T-helper 1 cell (primary cell): ENCODE results near the gene SRSF7.
"Not testable (repeated sequence)": the region's sequence is repeated elsewhere in the genome, so short reads cannot be mapped to it uniquely, and the experiment has no call there.

ENCODE experiments used
- DNase-seq, 5 donors: peaks; one replicate each; pipeline ENCODE4 v3.0.0-alpha.2; 2012 to 2020

Gene SRSF7

DNA sequence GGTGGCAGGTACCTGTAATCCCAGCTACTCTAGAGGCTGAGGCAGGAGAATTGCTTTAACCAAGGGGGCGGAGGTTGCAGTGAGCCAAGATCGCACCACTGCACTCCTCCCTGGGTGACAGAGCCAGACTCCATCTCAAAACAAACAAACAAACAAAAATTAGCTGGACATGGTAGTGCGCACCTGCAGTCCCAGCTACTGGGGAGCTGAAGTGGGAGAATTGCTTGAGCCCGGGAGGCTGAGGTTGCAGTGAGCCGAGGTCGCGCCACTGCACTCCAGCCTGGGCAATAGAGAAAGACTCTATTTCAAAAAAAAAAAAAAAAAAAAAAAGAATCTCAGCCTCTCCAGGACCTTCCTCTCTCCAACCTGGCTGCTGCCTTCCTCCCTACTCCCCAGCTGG, 20.1 kb downstream of the SRSF7 start:
- DNase-seq = no peak

DNA sequence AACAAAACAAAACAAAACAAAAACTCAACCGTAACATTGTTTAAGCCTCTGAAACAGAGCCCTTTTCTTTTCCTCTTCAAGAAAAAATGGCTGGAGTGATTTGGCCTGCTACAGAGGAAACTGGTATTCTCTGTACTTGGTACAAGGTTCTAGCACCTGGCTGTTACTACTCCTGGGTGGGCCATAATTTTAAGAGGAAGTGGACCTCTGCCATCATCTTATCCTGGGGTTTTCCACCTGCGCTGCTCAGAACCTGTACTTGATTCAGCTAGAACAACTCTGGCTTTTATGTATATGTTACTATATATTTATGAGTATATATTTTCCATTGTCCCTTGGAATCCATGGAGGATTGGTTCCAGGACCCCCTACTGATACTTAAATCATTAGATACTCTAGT, 22.5 kb downstream of the SRSF7 start:
- no peak for DNase-seq

DNA sequence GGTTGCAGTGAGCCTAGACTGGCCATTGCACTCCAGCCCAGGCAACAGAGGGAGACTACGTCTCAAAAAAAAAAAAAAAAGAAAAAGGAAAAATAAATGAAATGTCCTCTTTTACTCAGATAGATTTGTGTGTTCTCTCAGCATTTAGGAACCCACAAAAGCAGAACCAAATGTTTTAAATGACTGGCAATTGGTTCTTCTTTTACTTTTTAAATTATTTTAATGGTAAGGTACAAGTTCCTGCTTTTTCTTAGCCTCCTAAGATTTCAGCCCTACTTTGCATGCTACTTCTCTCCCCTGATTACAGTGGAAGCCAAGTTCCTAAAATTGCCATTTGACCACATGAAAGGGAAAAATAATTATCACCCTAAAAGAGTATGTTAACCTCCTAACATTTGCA, 23.5 kb downstream of the SRSF7 start:
- no peak for DNase-seq

DNA sequence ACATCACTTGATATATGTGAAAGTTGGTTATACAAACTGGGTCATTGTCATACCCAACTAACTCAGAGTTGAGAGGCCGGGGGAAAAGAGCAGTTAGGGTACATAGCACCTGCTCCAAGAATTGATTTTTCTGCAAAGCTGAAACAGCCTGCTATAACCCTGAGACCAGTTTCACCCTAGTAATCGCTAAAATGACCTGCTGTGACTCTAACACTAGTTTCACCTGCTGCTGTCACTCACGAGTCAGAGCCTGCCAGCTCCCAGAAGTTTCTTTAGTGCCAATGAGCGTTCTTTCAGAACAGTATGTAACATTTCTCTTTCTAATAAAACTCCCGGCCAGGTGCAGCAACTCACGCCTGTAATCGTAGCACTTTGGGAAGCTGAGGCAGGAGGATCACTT, 28.0 kb downstream of the SRSF7 start:
- no peak for DNase-seq

DNA sequence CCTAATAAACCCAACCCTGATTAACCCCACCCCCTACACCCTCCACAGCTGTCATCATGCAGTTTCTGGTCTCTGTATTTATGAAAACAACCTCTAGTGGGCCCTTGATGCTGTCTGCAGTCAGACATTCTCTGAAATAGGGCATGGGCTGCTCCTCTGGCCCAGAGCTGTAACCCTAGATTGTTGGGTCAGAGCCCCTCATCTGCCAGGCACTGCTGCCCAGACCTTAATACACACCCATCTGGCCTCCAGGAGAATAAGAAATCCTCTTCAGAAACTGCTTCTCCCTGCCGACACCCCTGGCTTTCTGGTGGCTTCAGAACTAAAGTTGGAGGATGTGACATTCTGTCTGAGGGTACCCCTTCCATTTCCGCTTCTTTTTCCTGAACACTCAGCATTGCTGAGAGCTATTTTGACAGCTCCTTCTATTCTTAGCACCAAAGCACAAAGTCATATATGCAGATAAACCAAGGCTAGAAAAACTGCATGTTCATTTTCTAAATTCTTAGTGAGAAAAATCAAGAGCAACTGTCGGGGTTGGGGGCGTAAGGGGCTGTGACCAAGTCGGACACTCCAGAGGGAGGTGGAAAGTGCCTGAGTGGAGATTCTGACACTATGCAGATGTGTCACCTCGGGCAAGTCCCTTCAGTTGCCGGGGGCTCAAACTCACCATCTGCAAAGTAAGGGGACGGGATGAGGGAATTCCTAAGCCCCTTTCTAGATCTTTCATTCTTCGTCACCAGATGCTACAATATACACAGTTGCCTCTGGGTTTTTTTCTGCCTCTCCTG, 28.7 kb downstream of the SRSF7 start:
- DNase-seq = peak in 1 of 5 donors; percentile 35

DNA sequence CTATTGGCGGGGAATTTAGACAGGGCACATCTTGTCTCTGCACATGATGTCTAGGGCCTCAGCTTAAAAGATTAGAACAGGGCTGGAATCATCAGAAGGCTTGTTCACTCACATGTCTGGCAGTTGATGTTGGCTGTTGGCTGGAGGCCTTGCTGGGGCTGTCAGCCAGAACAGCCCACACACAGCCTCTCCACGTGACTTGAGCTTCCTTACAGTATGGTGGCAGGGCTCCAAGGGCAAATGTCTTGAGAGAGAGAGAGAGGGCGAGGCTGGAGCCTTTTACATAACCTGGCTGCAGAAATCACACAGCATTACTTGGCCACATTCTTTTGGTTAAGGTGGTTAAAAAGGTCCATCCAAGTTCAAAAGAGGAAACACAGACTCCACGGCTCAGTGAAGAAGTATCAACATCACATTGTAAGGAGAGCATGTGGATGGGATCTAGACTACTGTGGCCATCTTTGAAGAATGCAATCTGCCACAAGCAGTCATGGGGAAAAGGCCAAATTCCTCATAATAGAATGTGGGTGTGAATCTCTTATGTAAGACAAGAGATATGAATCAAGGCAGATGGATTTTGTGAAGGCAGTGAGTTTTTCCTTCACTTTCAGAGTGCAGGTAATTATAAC, 30.4 kb downstream of the SRSF7 start:
- DNase-seq = no peak

DNA sequence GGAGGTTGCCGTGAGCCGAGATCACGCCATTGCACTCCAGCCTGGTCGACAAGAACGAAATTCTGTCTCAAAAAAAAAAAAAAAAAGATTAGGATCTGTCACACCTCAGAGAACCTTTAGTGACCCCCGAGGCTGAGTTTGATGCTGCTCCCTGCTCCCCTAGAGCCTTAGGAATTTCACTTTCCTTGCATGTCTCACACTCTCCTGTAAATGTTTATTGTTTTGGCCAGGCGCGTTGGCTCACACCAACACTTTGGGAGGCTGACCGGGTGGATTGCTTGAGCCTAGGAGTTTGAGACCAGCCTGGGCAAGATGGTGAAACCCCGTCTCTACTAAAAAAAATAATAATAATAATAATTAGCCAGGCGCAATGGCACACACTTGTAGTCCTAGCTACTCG, 31.5 kb downstream of the SRSF7 start:
- no peak for DNase-seq

DNA sequence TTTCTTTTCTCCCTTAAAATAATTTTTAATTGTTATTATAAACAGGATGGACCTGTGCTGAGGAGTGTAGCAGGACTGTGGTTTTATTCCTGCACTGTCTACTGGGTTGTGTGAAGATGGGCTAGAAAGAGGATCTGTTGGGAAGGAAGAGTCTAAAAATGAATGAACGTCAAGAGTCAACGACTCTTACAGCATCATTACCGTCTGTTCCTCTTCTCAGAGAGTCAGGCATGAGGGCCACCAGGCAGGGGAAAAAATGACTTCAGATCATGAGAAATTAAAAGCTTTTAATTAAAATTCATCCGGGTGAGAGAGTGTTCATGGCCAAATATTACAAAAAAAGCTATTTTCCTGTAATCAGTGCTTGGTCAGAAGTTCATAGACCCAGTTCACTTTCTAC, 32.6 kb downstream of the SRSF7 start:
- DNase-seq = no peak

DNA sequence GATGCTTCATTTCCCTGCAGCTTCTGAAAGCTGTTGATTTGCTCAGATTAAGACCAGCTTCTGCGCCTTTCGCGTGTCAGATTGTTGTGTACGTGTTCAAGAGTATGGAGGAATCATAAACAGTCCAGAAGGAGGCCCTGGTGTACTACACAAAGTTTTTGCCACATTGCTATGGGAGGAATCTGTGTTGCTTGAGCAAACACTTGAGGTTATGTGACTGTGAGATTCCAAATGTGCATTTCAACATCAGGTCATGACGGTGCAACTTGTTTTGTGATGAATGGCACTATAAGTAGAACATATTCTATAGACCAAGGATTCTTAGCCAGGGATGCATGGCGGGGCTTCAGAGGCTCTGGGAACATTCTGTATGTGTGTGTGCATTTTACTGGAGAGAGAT, 35.0 kb downstream of the SRSF7 start:
- DNase-seq = no peak

DNA sequence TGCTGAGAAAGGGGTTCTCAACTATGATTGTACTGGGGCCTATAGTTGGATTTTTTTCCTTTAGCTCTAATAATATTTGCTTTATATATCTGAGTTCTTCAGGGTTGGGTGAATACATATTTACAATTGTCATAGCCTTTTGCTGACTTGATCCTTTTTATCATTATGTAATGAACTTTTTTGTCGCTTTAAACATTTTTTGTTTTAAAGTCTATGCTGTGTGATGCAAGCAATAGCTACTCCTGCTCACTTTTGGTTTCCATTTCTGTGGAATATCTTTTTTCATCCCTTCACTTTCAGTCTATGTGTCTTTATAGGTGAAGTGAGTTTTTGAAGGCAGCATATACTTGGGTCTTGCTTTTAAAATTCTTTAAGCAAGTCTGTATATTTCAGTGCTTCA, 36.2 kb downstream of the SRSF7 start:
- not testable (repeated sequence) for DNase-seq

DNA sequence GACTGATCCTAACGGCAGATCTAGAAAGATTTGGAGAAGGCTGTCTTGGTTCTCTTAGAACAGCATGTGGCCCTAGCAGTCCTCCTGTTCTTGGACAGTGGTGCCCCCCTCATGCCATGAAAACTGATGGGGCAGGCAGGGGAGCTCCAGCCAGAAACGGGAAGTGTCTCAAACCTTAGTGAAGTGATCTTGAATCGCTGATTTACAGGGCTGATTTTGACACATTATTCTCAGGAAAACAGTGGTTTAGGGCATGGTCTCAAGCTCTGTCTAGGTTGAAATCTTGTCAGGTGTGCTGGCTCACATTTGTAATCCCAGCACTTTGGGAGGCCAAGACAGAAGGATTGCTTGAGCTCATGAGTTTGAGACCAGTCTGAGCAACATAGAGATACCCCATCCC, 37.8 kb downstream of the SRSF7 start:
- no peak for DNase-seq

DNA sequence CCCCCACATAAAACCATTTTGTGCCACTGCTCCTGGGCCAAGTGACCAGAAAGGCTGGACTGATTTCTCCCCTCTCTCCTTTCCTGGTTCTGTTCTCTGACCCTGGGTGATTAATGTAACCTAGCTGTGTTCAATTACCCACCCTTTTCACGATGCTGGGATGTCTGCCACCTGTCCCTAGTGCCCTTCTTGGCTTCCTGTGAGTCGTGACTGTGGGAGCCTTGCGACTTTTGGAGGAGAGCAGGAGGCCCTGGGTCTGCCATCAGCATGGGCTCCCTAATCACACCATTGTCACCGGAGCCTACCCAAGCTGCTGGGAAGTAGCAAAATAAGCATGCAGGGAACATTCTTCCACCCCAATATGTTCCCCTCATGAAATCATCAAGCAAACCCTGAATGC, 38.3 kb downstream of the SRSF7 start:
- no peak for DNase-seq

DNA sequence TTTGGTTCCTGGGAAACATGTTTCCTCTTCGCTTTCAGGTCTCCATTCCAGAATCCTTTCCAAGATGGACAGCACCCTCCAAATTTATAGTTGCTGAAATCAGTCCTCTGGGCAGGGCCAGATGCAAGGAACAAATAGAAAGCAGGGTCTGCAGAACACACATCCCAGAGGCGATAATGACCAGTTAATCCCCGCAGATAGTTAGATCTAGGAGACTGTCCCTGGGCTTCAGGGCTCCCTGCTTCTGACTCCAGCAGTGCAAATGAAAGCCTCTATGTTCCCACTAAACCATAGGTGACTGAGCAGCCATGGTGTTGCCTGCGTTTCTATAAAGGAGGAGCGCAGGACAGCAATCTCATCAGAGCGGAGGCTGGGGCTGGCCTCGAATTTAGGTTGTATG, 38.7 kb downstream of the SRSF7 start:
- no peak for DNase-seq

DNA sequence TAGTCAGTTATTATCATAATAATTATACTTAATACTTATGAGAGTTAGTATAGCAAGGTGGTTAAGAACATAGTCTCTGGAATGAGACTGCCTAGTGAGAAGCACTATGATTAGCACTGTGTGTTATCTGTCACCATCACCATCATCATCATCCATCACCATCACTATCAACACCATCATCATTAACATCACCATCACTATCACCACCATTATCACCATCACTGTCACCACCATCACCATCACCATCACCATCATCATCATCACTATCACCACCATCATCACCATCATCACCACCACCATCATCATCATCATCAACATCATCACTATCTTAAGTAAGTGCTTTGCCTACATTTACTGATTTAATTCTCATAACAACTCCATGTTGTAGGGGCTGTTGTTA, 39.6 kb downstream of the SRSF7 start:
- no peak for DNase-seq

DNA sequence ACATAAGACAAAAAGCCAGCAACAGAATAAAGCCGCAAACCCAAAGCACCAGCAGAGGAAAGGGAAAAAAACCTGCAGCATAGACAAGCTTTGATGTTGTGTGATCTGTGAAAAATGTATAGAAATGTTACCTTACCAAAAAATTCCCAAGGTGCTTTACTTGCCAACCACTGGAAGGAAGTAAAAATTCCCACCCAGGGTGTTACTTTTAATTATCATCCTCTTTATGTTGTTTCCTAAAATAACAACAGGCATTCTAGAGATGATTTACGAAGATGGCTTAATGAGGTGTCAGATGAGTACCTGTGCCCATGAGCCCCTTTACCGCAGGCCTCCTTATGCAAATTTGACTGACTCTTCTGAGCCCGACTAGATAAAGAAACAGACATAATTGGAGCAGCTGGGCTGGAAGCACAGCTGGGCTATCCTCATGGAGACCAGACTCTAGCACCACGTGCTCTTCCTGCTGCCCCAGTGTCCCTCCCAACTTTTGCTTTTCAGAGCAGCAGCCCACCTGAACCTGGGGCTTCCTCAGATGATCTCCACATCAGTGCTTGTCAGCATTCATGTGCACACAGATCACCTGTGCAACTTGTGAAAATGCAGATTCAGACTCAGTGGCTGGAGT, 41.5 kb downstream of the SRSF7 start:
- DNase-seq = peak in 4 of 5 donors; percentile 24 to 54 (median 44)

DNA sequence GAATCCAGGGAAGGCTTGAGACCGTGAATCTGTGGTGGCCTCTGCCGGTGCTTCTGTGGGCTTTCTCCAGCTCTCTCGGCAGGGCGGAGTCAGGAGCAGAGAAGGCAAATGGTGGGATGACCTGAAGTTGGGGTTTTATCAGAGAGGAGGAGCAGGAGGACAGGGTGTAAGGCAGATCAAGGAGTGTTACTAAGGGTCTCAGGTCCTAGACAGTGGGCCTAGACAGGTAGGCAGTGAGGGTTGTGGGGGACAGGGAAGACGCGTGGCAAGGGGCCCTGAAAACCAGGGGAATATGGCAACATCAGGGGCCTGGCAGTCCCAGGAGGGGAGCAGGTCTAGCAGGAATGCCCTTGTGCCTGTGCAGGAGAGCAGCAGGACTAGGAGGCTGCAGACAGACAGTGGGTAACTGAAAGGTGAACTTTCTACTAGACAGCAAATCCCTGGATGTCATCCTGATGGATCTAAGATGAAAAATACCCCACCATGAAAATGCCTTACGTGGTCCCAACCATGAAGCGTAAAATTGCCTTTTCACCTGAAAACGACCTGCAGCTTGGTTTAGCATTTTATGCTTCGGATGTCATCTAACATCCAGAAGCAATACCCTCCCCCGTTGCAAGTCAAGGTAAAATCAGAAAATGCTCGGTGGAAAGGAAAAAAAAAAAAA, 42.1 kb downstream of the SRSF7 start:
- DNase-seq = no peak

DNA sequence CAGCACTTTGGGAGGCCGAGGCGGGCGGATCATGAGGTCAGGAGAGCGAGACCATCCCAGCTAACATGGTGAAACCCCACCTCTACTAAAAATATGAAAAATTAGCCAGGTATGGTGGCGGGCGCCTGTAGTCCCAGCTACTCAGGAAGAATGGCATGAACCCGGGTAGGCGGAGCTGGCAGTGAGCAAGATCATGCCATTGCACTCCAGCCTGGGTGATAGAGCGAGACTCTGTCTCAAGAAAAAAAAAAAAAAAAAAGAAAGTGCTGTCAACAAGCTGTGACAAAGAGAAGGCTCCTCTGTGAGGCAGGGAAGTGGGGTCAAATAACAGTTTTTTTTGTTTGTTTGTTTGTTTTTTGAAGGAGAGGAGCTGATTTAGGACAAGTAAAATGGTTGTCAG, 42.7 kb downstream of the SRSF7 start:
- DNase-seq = not testable (repeated sequence)

DNA sequence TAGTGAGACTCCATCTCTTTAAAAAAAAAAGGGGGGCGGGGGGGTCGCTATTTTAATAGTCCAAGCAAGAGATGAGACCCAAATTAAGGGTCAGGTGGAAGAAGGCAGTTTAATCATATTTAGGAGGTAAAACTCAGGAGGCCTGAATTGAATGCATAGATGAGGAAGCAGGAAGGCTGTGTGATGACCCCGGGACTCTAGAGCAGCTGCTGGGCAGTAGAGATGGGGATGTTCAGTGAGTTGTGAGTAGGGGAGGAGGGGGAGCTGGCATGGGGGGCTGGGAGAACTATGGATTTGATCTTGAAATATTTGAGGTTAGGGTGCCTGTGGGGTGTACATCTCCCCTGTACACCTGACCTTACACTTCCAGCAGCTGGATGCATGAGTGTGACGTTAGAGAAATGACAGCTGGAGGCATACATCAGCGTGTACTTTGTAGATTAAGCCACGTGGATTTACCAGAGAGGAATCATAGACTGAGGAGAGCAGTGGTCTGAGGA, 44.3 kb downstream of the SRSF7 start:
- no peak for DNase-seq

DNA sequence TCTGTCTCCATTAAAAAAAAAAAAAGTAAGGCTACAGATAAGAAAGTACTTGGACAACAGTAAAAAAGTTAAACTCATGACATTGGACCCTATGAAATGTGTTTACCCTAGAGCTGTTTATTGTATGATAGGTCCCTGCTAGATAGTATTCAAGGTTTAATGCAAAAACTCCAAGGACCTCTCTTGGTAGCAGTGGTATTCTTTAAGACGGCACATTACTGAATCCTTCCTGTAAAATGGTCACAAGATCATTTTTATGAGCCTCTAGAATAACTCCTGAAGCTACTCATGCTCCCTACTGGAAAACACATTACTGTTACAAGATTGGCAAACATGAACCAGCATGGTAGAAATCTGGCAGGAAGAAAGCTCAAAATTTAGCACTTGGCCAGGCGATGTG, 46.5 kb downstream of the SRSF7 start:
- DNase-seq = no peak

DNA sequence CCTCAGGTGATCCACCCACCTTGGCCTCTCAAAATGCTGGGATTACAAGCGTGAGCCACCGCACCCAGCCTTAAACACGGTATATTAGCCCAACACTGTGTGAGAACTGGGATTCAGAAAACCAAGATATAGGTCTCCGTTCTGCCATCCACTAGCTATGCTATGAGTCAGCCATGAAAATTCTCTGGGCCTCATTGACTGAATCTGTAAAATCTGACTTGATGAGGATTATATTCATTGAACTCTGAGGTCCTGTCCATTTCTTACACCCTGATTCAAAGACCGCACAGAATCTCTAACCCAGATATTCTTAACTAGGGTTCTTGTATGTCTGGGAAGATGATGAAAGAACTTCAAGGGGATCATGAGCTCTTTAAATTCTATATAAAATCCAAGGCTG, 47.8 kb downstream of the SRSF7 start:
- DNase-seq = not testable (repeated sequence)

DNA sequence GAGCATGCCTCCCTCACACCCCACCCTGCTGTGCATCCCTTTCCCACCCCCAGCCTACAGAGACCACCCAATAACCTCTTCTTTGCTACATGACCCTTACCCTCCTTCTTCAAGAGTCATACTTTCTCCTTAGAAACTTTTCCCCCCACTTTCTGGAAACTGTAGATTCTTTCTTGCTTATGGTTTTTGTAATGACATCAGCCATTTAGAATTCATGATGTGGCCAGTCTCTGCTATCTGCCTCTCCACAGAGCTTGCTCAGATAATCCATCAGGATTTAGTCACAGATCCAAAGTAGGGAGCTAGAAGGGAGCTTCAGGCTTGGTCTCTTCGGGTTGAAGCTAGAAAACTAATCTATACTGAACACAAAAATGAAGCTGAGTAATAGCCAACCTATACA, 48.7 kb downstream of the SRSF7 start:
- no peak for DNase-seq

DNA sequence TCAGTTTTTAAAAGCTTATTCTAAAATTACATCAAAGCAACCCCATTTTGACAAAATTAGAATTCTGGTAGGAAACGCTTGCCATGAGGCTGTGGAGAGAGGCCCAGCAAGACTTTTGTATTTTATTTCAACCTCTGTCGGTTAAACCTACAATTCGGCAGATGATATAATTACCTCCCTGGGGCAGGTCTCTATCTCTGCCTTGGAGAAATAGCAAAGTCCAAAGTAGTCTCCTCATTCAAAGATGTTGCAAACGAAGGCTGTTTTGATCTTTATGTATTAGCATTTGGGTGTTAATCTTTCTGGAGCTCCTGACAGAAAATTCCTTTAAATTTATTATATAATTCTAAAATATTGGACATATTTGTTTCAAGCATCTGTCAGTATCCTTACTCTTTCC, 49.6 kb downstream of the SRSF7 start:
- DNase-seq = no peak

DNA sequence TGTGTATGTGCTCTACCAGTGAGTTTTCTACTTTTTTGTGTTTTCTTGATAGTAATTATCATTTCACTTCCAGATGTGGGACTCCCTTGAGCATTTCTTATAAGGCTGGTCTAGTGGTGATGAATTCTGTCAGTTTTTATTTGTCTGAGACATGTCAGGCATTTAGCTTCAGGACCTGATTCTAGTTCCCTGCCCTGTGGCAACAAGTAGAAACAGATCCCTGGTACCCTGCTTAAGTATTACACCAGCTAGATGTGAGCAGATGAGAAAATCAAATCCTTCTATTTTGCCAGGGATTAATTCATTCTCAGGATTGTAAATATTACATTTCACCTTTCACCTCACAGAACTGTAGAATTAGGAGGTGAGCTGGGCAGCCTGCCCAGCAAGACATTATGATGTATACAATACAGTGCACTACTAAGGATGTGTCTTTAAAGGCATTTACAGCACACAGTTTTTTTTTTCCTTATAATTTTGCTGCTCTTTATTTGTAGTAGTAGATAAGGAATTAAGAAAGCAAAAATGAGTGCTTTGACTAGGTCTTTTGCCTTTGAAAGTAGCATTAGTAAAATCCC, 50.2 kb downstream of the SRSF7 start:
- no peak for DNase-seq
